ENCODE measurements around the gene ZBED1.
"Not testable (repeated sequence)": the region's sequence is repeated elsewhere in the genome, so short reads cannot be mapped to it uniquely, and the experiment has no call there.

GRCh38 chrX:2463481-2463880 is 37.3 kb downstream of the ZBED1 start:
- not testable (repeated sequence) for TF ChIP-seq CTCF (IDR thresholded peaks at IDR 0.05 in 8 of 11, conservative IDR thresholded peaks at IDR 0.05 in 3 of 11); POLR2A (IDR thresholded peaks at IDR 0.05)
